Loucy (cell line): Measurements from ENCODE around the gene NADSYN1.

Source experiments
- CTCF ChIP-seq: fragments of 200-600 bp; sonication (generic); conservative IDR thresholded peaks from 2 replicates; pipeline ENCODE4 v1.5.1; 2014; ENCODE audit warnings: mild to moderate bottlenecking, antibody characterized with exemption, low read length
- EZH2phosphoT487 ChIP-seq: fragments of 200-600 bp; IDR thresholded peaks from 2 replicates; pipeline ENCODE4 v1.6.1; 2018; ENCODE audit warnings: antibody characterized with exemption, mild to moderate bottlenecking, moderate library complexity, borderline replicate concordance

DNA sequence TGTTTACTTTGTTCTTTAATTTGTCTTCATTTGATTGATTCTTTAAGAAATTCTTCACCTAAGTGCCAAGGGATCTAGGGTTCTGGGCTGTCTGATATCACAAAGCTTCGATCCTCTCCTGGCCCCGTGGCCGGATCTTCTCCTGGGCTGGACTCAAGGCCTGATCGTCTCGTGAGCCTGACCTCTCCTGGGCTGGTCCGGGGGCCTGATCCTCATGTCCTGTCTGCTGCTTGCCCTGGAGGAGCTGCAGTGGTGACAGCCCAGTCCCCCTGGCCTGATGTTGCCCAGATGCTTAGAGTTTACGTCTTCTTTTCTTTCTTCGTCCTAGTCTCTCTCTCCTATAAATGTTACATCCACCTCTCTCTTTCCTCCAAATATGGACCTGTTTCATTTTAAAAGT is 3.3 kb downstream of the NADSYN1 start:
- TF ChIP-seq CTCF = no peak
- no peak for TF ChIP-seq EZH2phosphoT487
